SK-N-SH (cell line): ENCODE measurements around the gene KMT2E. TPM values are rescaled to one million over a fixed set of nuclear protein-coding genes. Genes with fewer than 3 reads are reported as not detected.

Experiments
- CTCF ChIA-PET: fragments of 300-600, 350-600 bp; formaldehyde crosslinking; extraction: SDS; loops from one replicate; lab custom pipeline; 2021; lab: Yijun Ruan, JAX
- POLR2A ChIA-PET: fragments of 350-600 bp; sonication (Branson Sonifier 250); formaldehyde crosslinking; extraction: SDS; loops from one replicate; lab custom pipeline; 2020; ENCODE audit warnings: antibody characterized with exemption, inconsistent platforms; lab: Yijun Ruan, JAX
- DNase-seq: peaks from one replicate; pipeline ENCODE4 v3.0.0; 2012
- H2AFZ ChIP-seq: fragments of 200-600 bp; sonication (generic); 2 replicates; pipeline ENCODE4 v1.8.1; 2016; ENCODE audit warnings: antibody characterized with exemption, mild to moderate bottlenecking, low read depth
- H3F3A ChIP-seq: fragments of 200-600 bp; sonication (generic); replicated peaks from 2 replicates; pipeline ENCODE3; 2016; ENCODE audit warnings: antibody characterized with exemption, mild to moderate bottlenecking; ENCODE audit not compliant: insufficient read depth
- H3K27ac ChIP-seq, 2 experiments: fragments of 200-500 bp in 1 of 2; fragments of 200-600 bp in 1 of 2; sonication (Bioruptor generic) in 1 of 2; sonication (generic), shearing (Covaris generic) in 1 of 2; 2 replicates each; pipeline versions ENCODE4 v1.5.1 to v1.6.1; 2014 to 2016; ENCODE audit warnings: low read depth in 2 of 2, inconsistent platforms in 1 of 2, low read length in 1 of 2, mild to moderate bottlenecking in 1 of 2, mixed read lengths in 1 of 2
- H3K27me3 ChIP-seq: fragments of 200-600 bp; sonication (generic), shearing (Covaris generic); 2 replicates; pipeline ENCODE4 v1.6.1; 2016; ENCODE audit warnings: mixed run types; ENCODE audit not compliant: insufficient read depth
- H3K36me3 ChIP-seq, 2 experiments: fragments of 200-500 bp in 1 of 2; fragments of 200-600 bp in 1 of 2; sonication (Bioruptor generic) in 1 of 2; sonication (generic) in 1 of 2; replicated peaks in 1 of 2; 2 replicates each; pipeline versions ENCODE3 to v1.5.1; 2014 to 2016; ENCODE audit warnings: low read length in 1 of 2, mild to moderate bottlenecking in 1 of 2; ENCODE audit not compliant: insufficient read depth in 2 of 2, control insufficient read depth in 1 of 2
- H3K4me1 ChIP-seq, 2 experiments: fragments of 200-500 bp in 1 of 2; fragments of 200-600 bp in 1 of 2; sonication (Bioruptor generic) in 1 of 2; sonication (generic), shearing (Covaris generic) in 1 of 2; 2 replicates each; pipeline versions ENCODE4 v1.5.1 to v1.6.1; 2014 to 2016; ENCODE audit warnings: low read depth in 1 of 2, low read length in 1 of 2, mixed run types in 1 of 2; ENCODE audit not compliant: insufficient read depth in 2 of 2, control insufficient read depth in 1 of 2
- H3K4me2 ChIP-seq: fragments of 200-600 bp; sonication (generic), shearing (Covaris generic); 2 replicates; pipeline ENCODE4 v1.6.1; 2017; ENCODE audit warnings: mixed run types
- H3K4me3 ChIP-seq, 2 experiments: fragments of 200-500 bp in 1 of 2; fragments of 200-600 bp in 1 of 2; sonication (Bioruptor generic) in 1 of 2; sonication (generic), shearing (Covaris generic) in 1 of 2; 2 replicates each; pipeline versions ENCODE4 v1.5.1 to v1.8.1; 2014 to 2016; ENCODE audit warnings: low read depth in 2 of 2, inconsistent platforms in 1 of 2, low read length in 1 of 2, mild to moderate bottlenecking in 1 of 2, mixed read lengths in 1 of 2, moderate library complexity in 1 of 2
- H3K79me2 ChIP-seq: fragments of 200-600 bp; sonication (generic); 2 replicates; pipeline ENCODE4 v1.8.1; 2017; ENCODE audit warnings: mild to moderate bottlenecking; ENCODE audit not compliant: insufficient read depth
- H3K9ac ChIP-seq: fragments of 200-600 bp; sonication (generic); 2 replicates; pipeline ENCODE4 v1.6.1; 2017; ENCODE audit warnings: mixed run types
- H3K9me2 ChIP-seq: fragments of 200-600 bp; sonication (generic); 2 replicates; pipeline ENCODE4 v1.6.1; 2017; ENCODE audit warnings: mixed run types
- H3K9me3 ChIP-seq: fragments of 200-600 bp; sonication (generic); 2 replicates; pipeline ENCODE4 v1.6.1; 2017; ENCODE audit warnings: mixed run types, mild to moderate bottlenecking, moderate library complexity
- H4K20me1 ChIP-seq: fragments of 200-600 bp; sonication (generic); 2 replicates; pipeline ENCODE4 v1.6.1; 2017; ENCODE audit warnings: mild to moderate bottlenecking, mixed run types; ENCODE audit not compliant: insufficient read depth
- CHD2 ChIP-seq: fragments of 150-350 bp; IDR thresholded peaks from 2 replicates; pipeline ENCODE4 v1.6.1; 2018; ENCODE audit warnings: low read length; ENCODE audit not compliant: partially characterized antibody
- ELF1 ChIP-seq: IDR thresholded peaks from 2 replicates; pipeline ENCODE4 v1.4.0; 2012
- EP300 ChIP-seq, 2 experiments: IDR thresholded peaks; 2 replicates each; pipeline versions ENCODE4 v1.4.0 to v1.6.1; 2012; ENCODE audit warnings: borderline replicate concordance in 1 of 2, low read depth in 1 of 2, low read length in 1 of 2
- EZH2phosphoT487 ChIP-seq: fragments of 200-600 bp; sonication (generic); IDR thresholded peaks from 2 replicates; pipeline ENCODE4 v1.6.1; 2017; ENCODE audit warnings: low read depth, mixed run types, mild to moderate bottlenecking, antibody characterized with exemption, moderate library complexity, borderline replicate concordance
- FOSL2 ChIP-seq: IDR thresholded peaks from 2 replicates; pipeline ENCODE4 v1.4.0; 2012; ENCODE audit warnings: low read depth, mild to moderate bottlenecking, moderate library complexity, borderline replicate concordance
- FOXJ3 ChIP-seq: sonication (generic); formaldehyde crosslinking; IDR thresholded peaks from 2 replicates; pipeline ENCODE4 v1.5.1; 2020; ENCODE audit warnings: mild to moderate bottlenecking, missing genetic modification reagents
- FOXM1 ChIP-seq: IDR thresholded peaks from 2 replicates; pipeline ENCODE4 v1.4.0; 2012; ENCODE audit warnings: low read depth, mild to moderate bottlenecking
- GABPA ChIP-seq: IDR thresholded peaks from 2 replicates; pipeline ENCODE4 v1.4.0; 2012; ENCODE audit warnings: low read depth, mild to moderate bottlenecking
- JUND ChIP-seq: IDR thresholded peaks from 2 replicates; pipeline ENCODE4 v1.4.0; 2012
- MXI1 ChIP-seq: IDR thresholded peaks from 2 replicates; pipeline ENCODE4 v1.6.1; 2012; ENCODE audit warnings: mild to moderate bottlenecking, low read depth, low read length, improper control_type of control experiment
- NFIC ChIP-seq: IDR thresholded peaks from 2 replicates; pipeline ENCODE4 v1.4.0; 2012; ENCODE audit warnings: borderline replicate concordance
- RAD21 ChIP-seq: IDR thresholded peaks from 2 replicates; pipeline ENCODE4 v1.6.1; 2012; ENCODE audit warnings: mild to moderate bottlenecking, low read length
- RCOR1 ChIP-seq: fragments of 150-350 bp; IDR thresholded peaks from 2 replicates; pipeline ENCODE4 v1.6.1; 2017; ENCODE audit warnings: antibody characterized with exemption, low read length
- RFX5 ChIP-seq: IDR thresholded peaks from 2 replicates; pipeline ENCODE4 v1.6.1; 2012; ENCODE audit warnings: mild to moderate bottlenecking, improper control_type of control experiment, low read length
- SIN3A ChIP-seq: IDR thresholded peaks from 2 replicates; pipeline ENCODE4 v1.6.1; 2012; ENCODE audit warnings: low read depth, mild to moderate bottlenecking, low read length, moderate library complexity, borderline replicate concordance
- TAF1 ChIP-seq: IDR thresholded peaks from 2 replicates; pipeline ENCODE4 v1.6.1; 2012; ENCODE audit warnings: low read depth, mild to moderate bottlenecking, low read length, moderate library complexity, borderline replicate concordance
- TCF12 ChIP-seq: IDR thresholded peaks from 2 replicates; pipeline ENCODE4 v1.4.0; 2012
- TEAD4 ChIP-seq: IDR thresholded peaks from 2 replicates; pipeline ENCODE4 v1.4.0; 2012; ENCODE audit warnings: mild to moderate bottlenecking, borderline replicate concordance; ENCODE audit not compliant: insufficient read depth
- WGBS: methylation state at CpG from one replicate; pipeline ENCODE4 v1.1.6; 2017; ENCODE audit warnings: low lambda C conversion rate; 5-methylcytosine and 5-hydroxymethylcytosine counted together
- polyA plus RNA-seq, 3 experiments: library from polyadenylated mRNA; depleted of rRNA; stranded (reverse); fragments of >200 nt; gene quantifications; 2 replicates each; pipeline ENCODE4 v1.2.3, GENCODE V29; 2012
- TF ChIP-seq, protein P1 (sequence below): fragments of 150-350 bp; IDR thresholded peaks from 2 replicates; pipeline ENCODE4 v1.6.1; 2016; ENCODE audit warnings: mild to moderate bottlenecking, low read depth, low read length
- TF ChIP-seq, protein P2 (sequence below): IDR thresholded peaks from 2 replicates; pipeline ENCODE4 v1.4.0; 2012; ENCODE audit warnings: low read depth
- TF ChIP-seq, protein P3 (sequence below): IDR thresholded peaks from 2 replicates; pipeline ENCODE4 v1.4.0; 2012; ENCODE audit warnings: low read depth, borderline replicate concordance
- TF ChIP-seq, protein P4 (sequence below): IDR thresholded peaks from 2 replicates; pipeline ENCODE4; 2012

Gene KMT2E
- polyA plus RNA-seq, 1 of the 3 experiments (the other 2 are of a cell fraction), result 6.4 TPM

DNA sequence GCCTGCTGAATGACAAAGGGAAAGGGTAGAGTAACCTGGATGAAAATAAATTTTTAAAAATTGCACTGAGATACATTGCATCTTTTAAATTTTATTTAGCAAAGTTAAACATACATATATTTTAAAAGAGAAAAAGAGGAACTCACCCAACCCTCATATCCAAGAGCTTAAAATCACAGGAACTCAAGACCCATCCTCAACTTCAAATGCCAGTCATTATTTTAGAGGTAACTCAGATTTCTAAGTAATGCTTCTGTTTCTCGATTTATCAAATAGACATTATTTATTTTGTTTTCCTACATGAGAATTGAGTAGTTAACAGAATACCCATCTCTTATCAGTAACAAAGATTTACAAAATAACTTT lies 32.4 kb upstream of the KMT2E start (continued):
- TF ChIP-seq, protein P1, sequence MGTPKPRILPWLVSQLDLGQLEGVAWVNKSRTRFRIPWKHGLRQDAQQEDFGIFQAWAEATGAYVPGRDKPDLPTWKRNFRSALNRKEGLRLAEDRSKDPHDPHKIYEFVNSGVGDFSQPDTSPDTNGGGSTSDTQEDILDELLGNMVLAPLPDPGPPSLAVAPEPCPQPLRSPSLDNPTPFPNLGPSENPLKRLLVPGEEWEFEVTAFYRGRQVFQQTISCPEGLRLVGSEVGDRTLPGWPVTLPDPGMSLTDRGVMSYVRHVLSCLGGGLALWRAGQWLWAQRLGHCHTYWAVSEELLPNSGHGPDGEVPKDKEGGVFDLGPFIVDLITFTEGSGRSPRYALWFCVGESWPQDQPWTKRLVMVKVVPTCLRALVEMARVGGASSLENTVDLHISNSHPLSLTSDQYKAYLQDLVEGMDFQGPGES, result no peak
- TF ChIP-seq, protein P2, sequence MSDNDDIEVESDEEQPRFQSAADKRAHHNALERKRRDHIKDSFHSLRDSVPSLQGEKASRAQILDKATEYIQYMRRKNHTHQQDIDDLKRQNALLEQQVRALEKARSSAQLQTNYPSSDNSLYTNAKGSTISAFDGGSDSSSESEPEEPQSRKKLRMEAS, result no peak
- TF ChIP-seq RCOR1 (no peak), JUND (no peak), FOXJ3 (CRISPR knock-in tag) (no peak)
- TF ChIP-seq, protein P3, sequence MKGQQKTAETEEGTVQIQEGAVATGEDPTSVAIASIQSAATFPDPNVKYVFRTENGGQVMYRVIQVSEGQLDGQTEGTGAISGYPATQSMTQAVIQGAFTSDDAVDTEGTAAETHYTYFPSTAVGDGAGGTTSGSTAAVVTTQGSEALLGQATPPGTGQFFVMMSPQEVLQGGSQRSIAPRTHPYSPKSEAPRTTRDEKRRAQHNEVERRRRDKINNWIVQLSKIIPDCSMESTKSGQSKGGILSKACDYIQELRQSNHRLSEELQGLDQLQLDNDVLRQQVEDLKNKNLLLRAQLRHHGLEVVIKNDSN, result no peak
- TF ChIP-seq, all 33 proteins: peak for 0

- ChIA-PET POLR2A (interaction anchor here (1.6 to 3.4 kb wide), 4 partner anchors 27 to 405 kb away, joined by 4 to 68 read pairs (median 13); partner anchors contain the start of gene KMT2E), CTCF (interaction anchor here (0.9 to 7.2 kb wide), 39 partner anchors 10 to 642 kb away, joined by 3 to 70 read pairs (median 5); partner anchors contain the start of gene KMT2E)
- Histone ChIP-seq H4K20me1 (peaks cover 22% of the 10 kb centered on the region), H3K4me3 (peak overlapping the region; percentile 67 to 93), H3K9me2 (no peaks in the 10 kb centered on the region), H2AFZ (no peak overlapping the region), H3K4me2 (peak overlapping the region; percentile 87), H3K27me3 (no peaks in the 10 kb centered on the region), H3K9ac (peak overlapping the region; percentile 96; the same call in 1 of the 2 replicates), H3K9me3 (no peaks in the 10 kb centered on the region), H3K36me3 (peaks cover 17 to 41% of the 10 kb centered on the region in 2 experiments), H3K27ac (peak overlapping the region; percentile 98 to 100), H3K79me2 (peaks cover 42% of the 10 kb centered on the region), H3K4me1 (peaks cover 52% of the 10 kb centered on the region in 2 experiments), H3F3A (peaks cover 65% of the 10 kb centered on the region)
- 44% methylated on average over 5 of the region's 5 CpGs for WGBS
- no peak for DNase-seq
- peak; percentile 77 for TF ChIP-seq TCF12
- TF ChIP-seq, protein P4, sequence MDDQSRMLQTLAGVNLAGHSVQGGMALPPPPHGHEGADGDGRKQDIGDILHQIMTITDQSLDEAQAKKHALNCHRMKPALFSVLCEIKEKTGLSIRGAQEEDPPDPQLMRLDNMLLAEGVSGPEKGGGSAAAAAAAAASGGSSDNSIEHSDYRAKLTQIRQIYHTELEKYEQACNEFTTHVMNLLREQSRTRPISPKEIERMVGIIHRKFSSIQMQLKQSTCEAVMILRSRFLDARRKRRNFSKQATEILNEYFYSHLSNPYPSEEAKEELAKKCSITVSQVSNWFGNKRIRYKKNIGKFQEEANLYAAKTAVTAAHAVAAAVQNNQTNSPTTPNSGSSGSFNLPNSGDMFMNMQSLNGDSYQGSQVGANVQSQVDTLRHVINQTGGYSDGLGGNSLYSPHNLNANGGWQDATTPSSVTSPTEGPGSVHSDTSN, result peak; percentile 68; the same call in 1 of the 2 replicates
- TF ChIP-seq MXI1, result no peak
- no peak for TF ChIP-seq TEAD4
- no peak for TF ChIP-seq FOXM1
- TF ChIP-seq CHD2, result no peak
- TF ChIP-seq EP300 (IDR thresholded peaks at IDR 0.05; ENCODE audit: borderline replicate concordance in 1 of 2, low read depth in 1 of 2, low read length in 1 of 2), result peak in 1 of 2 experiments; percentile 25; a peak in 1 of 4 replicates
- TF ChIP-seq, protein P1, result no peak
- TF ChIP-seq, protein P3, result no peak
- no peak for TF ChIP-seq RFX5
- no peak for TF ChIP-seq FOSL2
- no peak for TF ChIP-seq ELF1
- peak; percentile 28; the same call in 1 of the 2 replicates for TF ChIP-seq JUND
- TF ChIP-seq FOXJ3 (CRISPR knock-in tag), result no peak
- TF ChIP-seq RAD21, result no peak
- no peak for TF ChIP-seq SIN3A
- peak; percentile 52; the same call in 1 of the 2 replicates for TF ChIP-seq NFIC
- no peak for TF ChIP-seq TAF1
- no peak for TF ChIP-seq EZH2phosphoT487
- TF ChIP-seq GABPA, result no peak
Observed at GRCh38 chr7:104982308-104983075, 31.5 kb upstream of the KMT2E start.
